ENCODE results near the gene ASB8.
A peak's percentile ranks its signal among the peaks of the same experiment; 100 is the strongest.
"Not testable (repeated sequence)": the region's sequence is repeated elsewhere in the genome, so short reads cannot be mapped to it uniquely, and the experiment has no call there.

The ASB8 gene

DNA sequence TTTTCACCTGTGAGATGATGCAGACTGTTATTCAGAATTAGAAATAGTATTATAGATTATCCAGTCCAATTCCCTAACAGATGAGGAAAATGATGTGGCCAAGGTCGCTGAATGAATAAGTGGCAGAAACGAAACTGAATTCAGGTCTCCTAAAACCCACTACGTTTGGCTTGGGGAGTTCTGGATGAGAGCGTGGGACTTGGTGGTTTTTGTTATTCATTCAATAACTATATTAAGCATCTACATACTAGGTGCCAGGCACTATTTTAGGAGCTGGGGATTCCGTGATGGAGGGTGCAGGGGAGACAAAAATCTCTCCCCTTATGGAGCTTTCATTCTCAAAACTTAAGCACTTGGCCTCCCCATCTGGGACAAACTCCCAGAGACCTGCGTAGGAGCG lies 25.3 kb upstream of the ASB8 start:
- peak; percentile 15 for DNase-seq

- DNase-seq: no peak
Measured at GRCh38 chr12:48180857-48181495, 23.7 kb upstream of the ASB8 start.

DNA sequence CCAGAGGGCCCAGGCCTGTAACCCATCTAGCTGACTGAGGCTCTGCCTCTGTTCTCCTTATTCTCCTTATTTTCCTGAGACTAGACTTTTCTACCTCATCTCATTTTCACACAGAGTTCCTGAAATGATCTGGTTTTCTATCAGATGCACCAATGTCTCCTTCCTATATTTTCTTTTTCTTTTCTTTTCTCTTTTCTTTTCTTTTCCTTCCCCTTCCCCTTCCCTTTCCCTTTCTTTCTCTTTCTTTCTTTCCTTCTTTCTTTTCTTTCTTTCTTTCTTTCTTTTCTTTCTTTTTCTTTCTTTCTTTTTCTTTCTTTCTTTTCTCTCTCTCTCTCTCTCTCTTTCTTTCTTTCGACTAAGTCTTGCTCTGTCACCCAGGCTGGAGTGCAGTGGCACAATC lies 23.1 kb upstream of the ASB8 start:
- no peak for DNase-seq

DNA sequence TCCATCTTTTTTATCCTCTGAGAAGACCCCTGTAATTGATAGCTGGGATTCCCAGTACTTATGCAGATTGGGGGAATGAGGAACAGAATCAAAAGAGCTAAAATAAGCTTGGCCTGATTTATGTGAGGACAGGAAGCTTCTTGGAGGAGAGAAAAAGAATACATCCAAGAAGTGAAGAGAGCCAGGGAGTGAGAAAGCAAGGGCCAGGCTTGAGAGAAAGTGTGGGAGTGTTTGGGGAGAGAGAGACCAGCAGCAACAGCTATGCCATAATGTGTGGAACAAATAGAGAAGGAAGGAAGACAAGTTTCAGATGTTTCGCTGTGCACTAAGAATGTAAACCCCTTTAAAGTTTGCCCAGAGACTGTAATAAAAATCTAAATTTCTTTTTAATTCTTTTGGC lies 22.2 kb upstream of the ASB8 start:
- DNase-seq: no peak

GRCh38 chr12:48177982-48178381 lies 20.7 kb upstream of the ASB8 start:
- DNase-seq: no peak

GRCh38 chr12:48176417-48176751 lies 19.1 kb upstream of the ASB8 start:
- DNase-seq: no peak

DNA sequence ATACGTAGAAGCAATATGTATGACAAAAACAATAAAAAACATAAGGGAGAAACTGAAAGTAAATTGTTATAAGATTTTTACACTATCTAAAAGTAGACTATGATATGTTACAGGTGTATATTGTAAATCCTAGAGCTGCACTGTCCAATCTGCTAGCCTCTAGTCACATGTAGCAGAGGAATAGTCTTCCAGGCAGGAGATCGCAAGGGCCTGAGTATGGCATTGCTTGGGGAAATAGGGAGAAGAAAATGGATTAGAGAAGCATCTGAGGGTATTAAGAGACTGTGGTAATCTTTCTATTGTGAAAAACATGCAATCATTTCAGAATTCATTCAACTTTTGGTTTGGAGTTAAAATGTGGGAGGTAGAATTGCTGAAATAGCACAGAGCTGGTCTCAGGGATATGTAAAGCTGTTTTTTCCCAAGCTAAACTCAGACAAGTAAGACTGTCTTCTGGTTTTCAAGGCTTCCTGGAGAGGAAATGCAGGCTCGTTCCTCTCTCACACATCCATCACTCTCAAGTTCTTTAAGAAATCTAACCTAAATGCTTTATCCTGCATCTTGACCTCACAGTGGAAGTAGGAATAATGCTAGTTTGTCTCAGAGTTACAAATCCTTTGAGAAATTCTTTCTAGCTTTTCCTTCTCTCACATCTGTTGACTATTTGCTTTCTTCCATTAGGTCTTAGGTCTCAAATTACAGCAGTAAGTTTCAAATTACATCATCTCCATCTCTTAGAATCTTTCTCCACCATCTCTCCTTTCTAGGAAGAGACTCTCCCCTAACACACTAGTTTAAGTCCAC lies 18.5 kb upstream of the ASB8 start:
- DNase-seq: peak; percentile 14

- no peak for DNase-seq
Measured at GRCh38 chr12:48169011-48169410, 11.7 kb upstream of the ASB8 start.

DNA sequence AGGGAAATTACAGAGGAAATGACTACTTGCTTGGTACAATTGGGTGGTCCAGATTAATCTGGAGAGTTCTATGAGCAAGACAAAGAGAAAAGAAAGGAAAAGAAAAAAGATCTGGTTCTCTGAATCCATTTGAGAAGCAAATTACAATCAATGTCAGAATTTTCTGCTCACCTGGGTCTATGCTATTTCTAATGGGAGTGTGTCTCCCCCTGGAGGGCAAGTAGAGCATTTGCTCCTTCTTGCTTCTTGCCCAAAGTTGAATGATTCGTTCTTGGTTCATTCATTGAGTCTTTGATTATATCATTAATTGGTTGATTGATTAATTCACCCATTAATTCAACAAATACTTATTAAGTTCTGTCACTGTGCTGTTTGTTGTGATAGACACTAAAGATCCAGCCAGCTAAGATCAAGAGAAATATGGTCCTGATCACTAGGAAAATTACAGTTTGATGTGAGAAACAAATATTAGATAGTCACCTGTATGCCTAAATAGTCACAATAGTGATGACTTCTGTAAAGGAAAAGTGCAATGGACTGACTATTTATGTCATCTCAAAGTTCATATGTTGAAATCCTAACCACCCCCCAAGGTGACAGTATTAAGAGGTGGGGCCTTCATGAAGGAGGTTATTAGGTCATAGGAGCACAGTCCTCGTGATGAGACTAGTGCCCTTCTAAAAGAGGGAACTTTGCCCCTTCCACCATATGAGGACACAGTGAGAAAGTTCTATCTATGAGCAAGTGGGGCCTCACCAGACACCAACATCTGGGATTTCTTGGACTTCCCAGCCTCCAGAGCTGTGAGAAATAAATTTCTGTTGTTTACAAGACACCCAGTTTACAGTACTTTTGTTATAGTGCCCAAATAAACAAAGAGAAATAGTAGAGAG lies 8.0 kb upstream of the ASB8 start:
- peak; percentile 71 for DNase-seq

DNA sequence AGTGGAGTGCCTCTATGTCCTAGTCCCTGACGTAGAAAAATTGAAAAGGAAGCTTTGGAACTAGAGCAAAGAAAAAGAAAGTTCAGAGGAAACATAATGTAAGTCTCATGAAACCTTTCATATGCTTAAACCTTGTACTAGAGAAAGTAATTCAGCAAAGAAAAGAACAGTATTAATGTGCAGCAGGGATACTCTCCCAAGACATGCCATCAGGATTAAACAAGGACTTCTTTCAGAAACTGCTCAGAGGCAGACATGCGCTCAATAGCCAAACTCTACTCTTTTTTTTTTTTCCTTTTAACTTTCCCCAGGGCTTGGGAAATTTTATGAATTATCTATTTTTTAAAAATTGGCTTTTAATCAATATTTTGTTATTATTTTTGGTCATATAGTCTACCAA lies 7.1 kb upstream of the ASB8 start:
- no peak for DNase-seq

- DNase-seq: no peak
Measured at GRCh38 chr12:48163150-48163747, 5.9 kb upstream of the ASB8 start.

DNA sequence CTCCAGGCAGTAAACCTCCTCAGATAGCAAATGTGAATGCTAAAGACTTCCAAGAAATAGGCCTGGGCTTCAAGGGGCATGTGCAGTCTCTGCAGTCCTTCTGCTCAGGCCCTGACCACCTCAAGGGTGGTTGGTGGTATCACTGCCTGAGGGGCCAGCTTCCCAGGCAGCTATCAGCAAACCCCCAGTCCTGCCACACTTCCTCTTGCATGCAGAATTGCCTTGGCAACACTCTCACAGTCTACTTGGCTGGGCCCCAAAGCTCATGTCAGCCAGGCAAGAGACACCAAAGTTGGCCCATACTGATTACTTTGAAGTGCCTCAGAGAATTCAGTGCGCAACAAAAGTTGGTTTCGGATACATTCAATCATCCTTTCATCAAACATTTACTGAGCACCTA lies 3.5 kb upstream of the ASB8 start:
- no peak for DNase-seq

DNA sequence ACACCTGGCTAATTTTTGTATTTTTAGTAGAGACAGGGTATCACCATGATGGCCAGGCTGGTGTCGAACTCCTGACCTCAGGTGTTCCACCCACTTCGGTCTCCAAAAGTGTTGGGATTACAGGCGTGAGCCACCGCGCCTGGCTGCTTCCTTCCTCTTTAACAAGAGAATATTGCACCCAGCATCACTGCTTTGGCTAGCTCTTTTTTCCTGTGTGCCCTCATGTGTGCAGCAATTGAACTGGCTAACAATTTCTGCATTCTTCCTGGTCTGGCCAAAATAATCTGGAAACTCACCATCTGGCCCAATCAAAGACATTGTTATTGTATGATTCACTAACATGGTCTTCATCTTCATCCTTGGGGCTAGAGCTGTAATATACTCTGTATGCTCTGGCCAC lies 2.7 kb upstream of the ASB8 start:
- no peak for DNase-seq

DNA sequence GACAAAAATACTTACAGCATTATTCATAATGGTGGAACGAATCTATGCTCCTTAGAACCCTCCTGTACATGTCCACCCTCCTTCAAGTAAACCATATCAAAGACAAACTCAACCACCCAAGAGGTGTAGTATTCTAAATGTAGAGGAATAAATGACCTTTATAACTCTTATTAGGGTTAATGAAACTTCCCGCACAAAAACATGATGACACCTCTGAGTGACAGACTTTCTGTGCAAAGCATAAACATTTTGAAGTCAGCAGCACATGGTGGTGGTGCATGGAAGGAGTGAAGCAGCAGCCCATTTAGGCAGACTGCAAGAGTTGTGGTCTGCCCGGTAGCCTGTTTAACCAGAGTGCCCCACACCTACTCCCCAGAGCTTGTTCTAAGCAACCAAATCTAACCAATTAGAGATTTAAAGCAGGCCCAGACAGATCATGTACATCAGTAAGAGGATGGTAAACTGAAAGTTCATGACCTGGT lies 615 bp upstream of the ASB8 start:
- no peak for DNase-seq

- no peak for DNase-seq
Measured at GRCh38 chr12:48156652-48157017, 680 bp downstream of the ASB8 start.

- not testable (repeated sequence) for DNase-seq
Measured at GRCh38 chr12:48155786-48156185, 1.5 kb downstream of the ASB8 start.

- DNase-seq: peak; percentile 25
Measured at GRCh38 chr12:48151103-48151771, 6.1 kb downstream of the ASB8 start.

DNA sequence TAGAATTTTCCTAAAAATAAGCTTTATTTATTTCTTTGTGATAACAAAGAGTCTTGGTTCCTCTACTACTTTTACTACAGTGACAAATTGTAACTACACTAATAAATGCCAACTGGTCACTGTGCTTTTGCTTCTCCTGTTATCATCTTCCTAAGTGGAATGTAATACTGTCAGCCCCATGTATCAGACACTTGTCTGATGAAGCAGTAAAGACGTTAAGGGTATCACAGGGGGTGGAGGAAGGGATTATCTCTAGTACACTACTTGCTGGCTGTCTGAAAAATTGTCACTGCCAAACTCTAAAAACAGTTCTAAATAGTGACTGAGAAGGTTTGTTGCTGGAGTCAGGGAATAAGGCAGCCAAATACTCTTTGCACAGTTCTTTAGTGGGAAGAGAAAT lies 11.3 kb downstream of the ASB8 start:
- DNase-seq: no peak

DNA sequence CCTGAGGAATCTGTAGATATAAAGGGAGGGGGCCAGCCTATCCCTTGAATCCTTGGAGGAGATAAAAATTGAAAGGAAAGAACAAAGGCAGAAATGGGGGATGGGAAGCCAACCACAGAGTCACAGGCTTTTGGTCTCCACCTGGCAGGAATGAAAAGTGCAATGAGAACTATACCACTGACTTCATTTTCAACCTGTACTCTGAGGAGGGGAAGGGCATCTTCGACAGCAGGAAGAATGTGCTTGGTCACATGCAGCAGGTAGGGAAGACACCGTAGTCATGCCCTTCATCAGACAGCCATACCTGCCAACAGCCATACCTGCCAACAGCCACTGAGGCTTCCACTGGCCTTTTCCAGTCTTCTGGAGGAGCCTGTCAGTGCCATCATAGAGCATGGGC lies 13.4 kb downstream of the ASB8 start:
- no peak for DNase-seq

- no peak for DNase-seq
Measured at GRCh38 chr12:48142818-48143674, 14.3 kb downstream of the ASB8 start.

DNA sequence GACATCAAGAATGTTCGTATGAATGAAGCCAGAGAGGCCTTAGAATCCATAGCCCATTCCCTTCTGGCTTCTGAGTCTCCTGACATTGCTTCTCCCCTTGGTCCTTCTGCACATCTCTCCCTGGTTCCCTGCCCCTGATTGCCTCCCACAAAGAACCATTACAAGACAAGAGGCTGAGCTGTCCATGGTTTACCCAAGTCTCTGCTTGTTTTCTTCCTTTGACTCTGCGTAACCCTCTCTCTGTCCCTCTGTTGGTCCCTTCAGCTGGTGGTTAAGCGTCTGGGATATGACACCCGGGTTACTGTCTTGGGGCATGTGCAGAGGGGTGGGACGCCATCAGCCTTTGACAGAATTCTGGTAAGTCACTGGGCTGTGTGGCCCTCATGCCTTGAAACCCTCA lies 22.3 kb downstream of the ASB8 start:
- no peak for DNase-seq

DNA sequence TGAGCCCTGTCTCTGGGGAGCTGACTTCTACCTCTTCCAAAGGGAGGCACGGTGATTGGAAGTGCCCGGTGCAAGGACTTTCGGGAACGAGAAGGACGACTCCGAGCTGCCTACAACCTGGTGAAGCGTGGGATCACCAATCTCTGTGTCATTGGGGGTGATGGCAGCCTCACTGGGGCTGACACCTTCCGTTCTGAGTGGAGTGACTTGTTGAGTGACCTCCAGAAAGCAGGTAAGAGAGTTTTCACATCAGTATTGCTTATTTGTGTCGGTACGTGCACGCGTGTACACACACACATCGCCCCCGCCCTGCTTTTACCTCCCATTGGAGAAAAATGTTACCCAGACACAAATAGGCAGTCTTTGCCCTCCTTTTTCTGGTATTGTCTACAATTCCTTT lies 24.5 kb downstream of the ASB8 start:
- DNase-seq: no peak
